Measurements from ENCODE around the gene CCDC88C.
A peak's percentile ranks its signal among the peaks of the same experiment; 100 is the strongest.
"Not testable (repeated sequence)": the region's sequence is repeated elsewhere in the genome, so short reads cannot be mapped to it uniquely, and the experiment has no call there.

The CCDC88C gene

GRCh38 chr14:91418387-91419043 is 895 bp upstream of the CCDC88C start:
- peak; percentile 77 for DNase-seq (ENCODE audit: low read depth)

- peak; percentile 50 for DNase-seq (ENCODE audit: low read depth)
These were observed 365 bp upstream of the CCDC88C start for GRCh38 chr14:91417983-91418386.

GRCh38 chr14:91416744-91417119 is 888 bp downstream of the CCDC88C start:
- DNase-seq (ENCODE audit: low read depth) = no peak

GRCh38 chr14:91415794-91416743 is 1.6 kb downstream of the CCDC88C start:
- DNase-seq (ENCODE audit: low read depth) = no peak

GRCh38 chr14:91414475-91414833 is 3.2 kb downstream of the CCDC88C start:
- DNase-seq (ENCODE audit: low read depth) = no peak

GRCh38 chr14:91413547-91414474 is 3.8 kb downstream of the CCDC88C start:
- no peak for DNase-seq (ENCODE audit: low read depth)

GRCh38 chr14:91412939-91413338 is 4.7 kb downstream of the CCDC88C start:
- no peak for DNase-seq (ENCODE audit: low read depth)

- DNase-seq (ENCODE audit: low read depth) = no peak
These were observed 6.7 kb downstream of the CCDC88C start for GRCh38 chr14:91410771-91411536.

- DNase-seq (ENCODE audit: low read depth) = no peak
These were observed 7.5 kb downstream of the CCDC88C start for GRCh38 chr14:91409928-91410718.

GRCh38 chr14:91409240-91409639 is 8.4 kb downstream of the CCDC88C start:
- not testable (repeated sequence) for DNase-seq (ENCODE audit: low read depth)

GRCh38 chr14:91406982-91407381 is 10.6 kb downstream of the CCDC88C start:
- DNase-seq (ENCODE audit: low read depth) = no peak

- DNase-seq (ENCODE audit: low read depth) = no peak
These were observed 11.2 kb downstream of the CCDC88C start for GRCh38 chr14:91406451-91406850.

GRCh38 chr14:91405724-91406435 is 11.7 kb downstream of the CCDC88C start:
- DNase-seq (ENCODE audit: low read depth) = no peak

GRCh38 chr14:91405241-91405721 is 12.3 kb downstream of the CCDC88C start:
- no peak for DNase-seq (ENCODE audit: low read depth)

GRCh38 chr14:91402771-91403600 is 14.6 kb downstream of the CCDC88C start:
- DNase-seq (ENCODE audit: low read depth) = no peak

- DNase-seq (ENCODE audit: low read depth) = no peak
These were observed 15.3 kb downstream of the CCDC88C start for GRCh38 chr14:91402348-91402747.

- DNase-seq (ENCODE audit: low read depth) = no peak
These were observed 15.9 kb downstream of the CCDC88C start for GRCh38 chr14:91401751-91402150.

- DNase-seq (ENCODE audit: low read depth) = no peak
These were observed 16.9 kb downstream of the CCDC88C start for GRCh38 chr14:91400696-91401095.
